Ovary (tissue), 3 donors: ENCODE results near the gene RNU6-7.

Source experiments
- EP300 ChIP-seq: sonication (generic); formaldehyde crosslinking; IDR thresholded peaks from one replicate; pipeline ENCODE4 v1.6.1; 2017; ENCODE audit warnings: antibody characterized with exemption
- POLR2A ChIP-seq: fragments of 450-650 bp; IDR thresholded peaks from one replicate; pipeline ENCODE4 v1.6.1; 2017; ENCODE audit warnings: antibody characterized with exemption, mild to moderate bottlenecking, moderate library complexity
- TF ChIP-seq, protein P1 (sequence below), 3 donors: fragments of 450-650 bp in 2 of 3; fragments of 200-600 bp in 1 of 3; IDR thresholded peaks; one replicate each; pipeline versions ENCODE4 v1.5.1 to v1.8.0; 2016 to 2022; ENCODE audit warnings: antibody characterized with exemption in 3 of 3, mild to moderate bottlenecking in 1 of 3
- donor health status: DM: no; HTN: no; CAD: no.

- TF ChIP-seq, protein P1, sequence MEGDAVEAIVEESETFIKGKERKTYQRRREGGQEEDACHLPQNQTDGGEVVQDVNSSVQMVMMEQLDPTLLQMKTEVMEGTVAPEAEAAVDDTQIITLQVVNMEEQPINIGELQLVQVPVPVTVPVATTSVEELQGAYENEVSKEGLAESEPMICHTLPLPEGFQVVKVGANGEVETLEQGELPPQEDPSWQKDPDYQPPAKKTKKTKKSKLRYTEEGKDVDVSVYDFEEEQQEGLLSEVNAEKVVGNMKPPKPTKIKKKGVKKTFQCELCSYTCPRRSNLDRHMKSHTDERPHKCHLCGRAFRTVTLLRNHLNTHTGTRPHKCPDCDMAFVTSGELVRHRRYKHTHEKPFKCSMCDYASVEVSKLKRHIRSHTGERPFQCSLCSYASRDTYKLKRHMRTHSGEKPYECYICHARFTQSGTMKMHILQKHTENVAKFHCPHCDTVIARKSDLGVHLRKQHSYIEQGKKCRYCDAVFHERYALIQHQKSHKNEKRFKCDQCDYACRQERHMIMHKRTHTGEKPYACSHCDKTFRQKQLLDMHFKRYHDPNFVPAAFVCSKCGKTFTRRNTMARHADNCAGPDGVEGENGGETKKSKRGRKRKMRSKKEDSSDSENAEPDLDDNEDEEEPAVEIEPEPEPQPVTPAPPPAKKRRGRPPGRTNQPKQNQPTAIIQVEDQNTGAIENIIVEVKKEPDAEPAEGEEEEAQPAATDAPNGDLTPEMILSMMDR (IDR thresholded peaks at IDR 0.05): no peak
- TF ChIP-seq POLR2A (peak; percentile 36), EP300 (no peak)
These were observed 1.4 kb downstream of the RNU6-7 start, which contains the start of gene RNU6-8 for GRCh38 chr14:32202998-32203882.
